H9 (cell line): Measurements from ENCODE around the gene DUSP10. TPM values are rescaled to one million over a fixed set of nuclear protein-coding genes. Genes with fewer than 3 reads are reported as not detected.

Experiments
- DNase-seq: peaks from one replicate; pipeline ENCODE4 v3.0.0-alpha.2; 2017
- H2AFZ ChIP-seq: one replicate; pipeline ENCODE4 v1.6.1; 2013; ENCODE audit warnings: mild to moderate bottlenecking, low read length, control low read depth, moderate library complexity
- H2AK5ac ChIP-seq: 2 replicates; pipeline ENCODE4 v1.6.1; 2013; ENCODE audit warnings: low read length, control low read depth, mixed read lengths; ENCODE audit not compliant: insufficient read length
- H2BK120ac ChIP-seq: one replicate; pipeline ENCODE4 v1.6.1; 2013; ENCODE audit warnings: low read depth, mild to moderate bottlenecking, low read length, control low read depth, inconsistent platforms; ENCODE audit not compliant: poor library complexity, severe bottlenecking
- H2BK12ac ChIP-seq: 2 replicates; pipeline ENCODE4 v1.6.1; 2013; ENCODE audit warnings: low read length, control low read depth, mixed read lengths, low read depth; ENCODE audit not compliant: insufficient read length
- H2BK15ac ChIP-seq: 2 replicates; pipeline ENCODE4 v1.6.1; 2013; ENCODE audit warnings: low read depth, low read length, control low read depth
- H2BK20ac ChIP-seq: one replicate; pipeline ENCODE4 v1.6.1; 2013; ENCODE audit warnings: low read depth, mild to moderate bottlenecking, low read length, control low read depth, inconsistent platforms; ENCODE audit not compliant: poor library complexity, severe bottlenecking
- H2BK5ac ChIP-seq: 2 replicates; pipeline ENCODE4 v1.6.1; 2013; ENCODE audit warnings: low read length, control low read depth, mixed read lengths; ENCODE audit not compliant: insufficient read length
- H3K14ac ChIP-seq: 2 replicates; pipeline ENCODE4 v1.6.1; 2013; ENCODE audit warnings: low read length, control low read depth; ENCODE audit not compliant: insufficient read depth
- H3K18ac ChIP-seq: 2 replicates; pipeline ENCODE4 v1.6.1; 2013; ENCODE audit warnings: low read depth, mild to moderate bottlenecking, mixed read lengths, low read length, control low read depth; ENCODE audit not compliant: insufficient read length
- H3K23ac ChIP-seq: 2 replicates; pipeline ENCODE4 v1.6.1; 2013; ENCODE audit warnings: low read length, control low read depth, mixed read lengths, low read depth; ENCODE audit not compliant: insufficient read length
- H3K23me2 ChIP-seq: 2 replicates; pipeline ENCODE4 v1.6.1; 2013; ENCODE audit warnings: low read depth, mild to moderate bottlenecking, mixed read lengths, low read length, control low read depth; ENCODE audit not compliant: insufficient read length, poor library complexity, severe bottlenecking
- H3K27ac ChIP-seq: 2 replicates; pipeline ENCODE4 v1.5.1; 2013; ENCODE audit warnings: low read length, control low read depth, mixed read lengths, low read depth; ENCODE audit not compliant: insufficient read length
- H3K27me3 ChIP-seq: 2 replicates; pipeline ENCODE4 v1.6.1; 2013; ENCODE audit warnings: low read length, control low read depth, inconsistent platforms; ENCODE audit not compliant: insufficient read depth
- H3K4ac ChIP-seq: 2 replicates; pipeline ENCODE4 v1.6.1; 2013; ENCODE audit warnings: low read depth, mild to moderate bottlenecking, control low read depth, inconsistent platforms, low read length, moderate library complexity
- H3K4me1 ChIP-seq: 2 replicates; pipeline ENCODE4 v1.6.1; 2013; ENCODE audit warnings: low read length, control low read depth, inconsistent platforms; ENCODE audit not compliant: insufficient read depth
- H3K4me2 ChIP-seq: 2 replicates; pipeline ENCODE4 v1.6.1; 2013; ENCODE audit warnings: low read length, control low read depth, mixed read lengths; ENCODE audit not compliant: insufficient read length, insufficient read depth
- H3K56ac ChIP-seq: 2 replicates; pipeline ENCODE4 v1.6.1; 2013; ENCODE audit warnings: low read depth, mild to moderate bottlenecking, mixed read lengths, low read length, control low read depth; ENCODE audit not compliant: insufficient read length
- H3K79me1 ChIP-seq: 2 replicates; pipeline ENCODE4 v1.6.1; 2013; ENCODE audit warnings: low read depth, mild to moderate bottlenecking, moderate library complexity, low read length, control low read depth, inconsistent platforms; ENCODE audit not compliant: insufficient read depth, poor library complexity, severe bottlenecking
- H3K79me2 ChIP-seq: 2 replicates; pipeline ENCODE4 v1.6.1; 2013; ENCODE audit warnings: low read length, control low read depth, inconsistent platforms; ENCODE audit not compliant: insufficient read depth
- H3K9ac ChIP-seq: 2 replicates; pipeline ENCODE4 v1.6.1; 2013; ENCODE audit warnings: low read length, control low read depth, mixed read lengths; ENCODE audit not compliant: insufficient read length; ENCODE audit errors: extremely low read depth
- H3K9me3 ChIP-seq: one replicate; pipeline ENCODE4 v1.6.1; 2013; ENCODE audit warnings: low read depth, low read length, inconsistent platforms; ENCODE audit not compliant: control insufficient read depth
- H3T11ph ChIP-seq: one replicate; pipeline ENCODE4 v1.6.1; 2013; ENCODE audit warnings: mild to moderate bottlenecking, low read length, control low read depth, inconsistent platforms
- H4K20me1 ChIP-seq: one replicate; pipeline ENCODE4 v1.6.1; 2013; ENCODE audit not compliant: control insufficient read depth, insufficient read length, insufficient read depth
- H4K5ac ChIP-seq: 2 replicates; pipeline ENCODE4 v1.6.1; 2013; ENCODE audit warnings: low read depth, mild to moderate bottlenecking, mixed read lengths, low read length, control low read depth; ENCODE audit not compliant: insufficient read length
- H4K8ac ChIP-seq: replicated peaks from 2 replicates; pipeline ENCODE4 v1.6.1; 2013; ENCODE audit warnings: low read length, control low read depth, mixed read lengths, low read depth; ENCODE audit not compliant: insufficient read length
- H4K91ac ChIP-seq: 2 replicates; pipeline ENCODE4 v1.6.1; 2013; ENCODE audit warnings: low read depth, mild to moderate bottlenecking, moderate library complexity, mixed read lengths, low read length, control low read depth; ENCODE audit not compliant: insufficient read length
- H3K27ac Mint-ChIP-seq, 3 experiments: 2 replicates in 2 of 3; 3 replicates in 1 of 3; pipeline ENCODE4 v1.8.0; 2020 to 2021; ENCODE audit warnings: mixed read lengths in 3 of 3, mild to moderate bottlenecking in 1 of 3, moderate library complexity in 1 of 3
- H3K27me3 Mint-ChIP-seq: 2 replicates; pipeline ENCODE4 v1.8.0; 2021; ENCODE audit warnings: low read depth, mild to moderate bottlenecking, moderate library complexity, mixed read lengths
- H3K36me3 Mint-ChIP-seq, 3 experiments: 2 replicates in 2 of 3; 3 replicates in 1 of 3; pipeline ENCODE4 v1.8.0; 2020 to 2021; ENCODE audit warnings: low read depth in 3 of 3, mixed read lengths in 3 of 3; ENCODE audit not compliant: insufficient read depth in 1 of 3
- H3K4me1 Mint-ChIP-seq, 2 experiments: 2 replicates each; pipeline ENCODE4 v1.8.0; 2020; ENCODE audit warnings: mixed read lengths in 2 of 2
- H3K4me3 Mint-ChIP-seq, 2 experiments: 2 replicates in 1 of 2; 3 replicates in 1 of 2; pipeline ENCODE4 v1.8.0; 2020 to 2021; ENCODE audit warnings: mild to moderate bottlenecking in 2 of 2, mixed read lengths in 2 of 2, moderate library complexity in 1 of 2
- H3K9me3 Mint-ChIP-seq, 2 experiments: 2 replicates in 1 of 2; 3 replicates in 1 of 2; pipeline ENCODE4 v1.8.0; 2020; ENCODE audit warnings: mild to moderate bottlenecking in 2 of 2, mixed read lengths in 2 of 2, moderate library complexity in 1 of 2
- CTCF ChIP-seq: fragments of 200-600 bp; sonication (generic); conservative IDR thresholded peaks from 3 replicates; pipeline ENCODE4 v1.8.0; 2021; ENCODE audit warnings: antibody characterized with exemption, mild to moderate bottlenecking
- WGBS: extraction: QIAGEN DNeasy Blood & Tissue Kit; methylation state at CpG from one replicate; pipeline ENCODE4 v1.1.7; 2013; ENCODE audit warnings: missing lambda C conversion rate, low lambda C conversion rate, mixed read lengths; ENCODE audit not compliant: insufficient read length; ENCODE audit errors: extremely low coverage; 5-methylcytosine and 5-hydroxymethylcytosine counted together
- total RNA-seq: library from RNA; stranded (reverse); gene quantifications from 2 replicates; pipeline ENCODE4 v1.2.1, GENCODE V29; 2021

DUSP10 gene
- total RNA-seq, 1 experiment from 2014 or later, result 2.0 TPM

DNA sequence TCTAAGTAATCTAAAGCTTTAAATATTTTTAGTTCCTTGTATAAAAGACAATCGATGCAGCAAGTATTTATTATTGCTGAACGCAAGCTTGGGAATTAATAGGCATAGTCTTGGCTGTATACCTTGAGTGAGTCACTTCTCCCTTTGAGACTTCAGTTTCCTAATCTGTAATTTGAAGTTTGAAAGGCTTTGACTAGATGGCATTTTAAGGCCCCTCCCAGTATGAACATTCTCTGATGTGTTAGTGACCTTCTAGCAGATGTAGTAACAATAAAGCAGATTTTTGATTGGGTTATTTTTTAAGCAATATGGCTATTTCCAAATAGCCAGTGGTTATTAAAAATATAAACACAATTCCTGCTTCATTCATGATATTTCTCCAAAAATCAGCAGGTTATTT, 58.2 kb downstream of the DUSP10 start:
- no peak overlapping the region for H3K4ac ChIP-seq
- peaks cover 8 to 9% of the 10 kb centered on the region in 2 experiments for H3K9me3 Mint-ChIP-seq
- H4K20me1 ChIP-seq, result no peaks in the 10 kb centered on the region
- no peak overlapping the region for H3K56ac ChIP-seq
- DNase-seq, result no peak
- no peaks in the 10 kb centered on the region for H3K27me3 Mint-ChIP-seq
- no peak overlapping the region for H3K4me3 Mint-ChIP-seq
- H3K79me1 ChIP-seq, result no peaks in the 10 kb centered on the region
- no peak overlapping the region for H2BK12ac ChIP-seq
- H3K4me1 Mint-ChIP-seq, result peaks cover 3 to 7% of the 10 kb centered on the region in 2 experiments; a peak in 2 of 4 replicates
- no peak overlapping the region for H4K91ac ChIP-seq
- H4K8ac ChIP-seq, result no peak overlapping the region
- H2BK5ac ChIP-seq, result no peak overlapping the region
- H3K23ac ChIP-seq, result no peak overlapping the region
- H3K27me3 ChIP-seq, result no peaks in the 10 kb centered on the region
- H3K9me3 ChIP-seq, result no peaks in the 10 kb centered on the region
- WGBS, result no CpG with 5 or more reads among the region's 2 CpGs
- TF ChIP-seq CTCF, result no peak
- H2BK120ac ChIP-seq, result no peak overlapping the region
- H3K79me2 ChIP-seq, result no peaks in the 10 kb centered on the region
- no peaks in the 10 kb centered on the region for H3K4me1 ChIP-seq
- no peak overlapping the region for H3K14ac ChIP-seq
- H2BK20ac ChIP-seq, result no peak overlapping the region
- H3K36me3 Mint-ChIP-seq, result peaks cover 0 to 10% (median 7%) of the 10 kb centered on the region in 3 experiments; a peak in 3 of 7 replicates
- no peak overlapping the region for H3K27ac ChIP-seq
- no peaks in the 10 kb centered on the region for H3K23me2 ChIP-seq
- no peak overlapping the region for H3K27ac Mint-ChIP-seq
- H3T11ph ChIP-seq, result no peak overlapping the region
- no peak overlapping the region for H4K5ac ChIP-seq
- H3K9ac ChIP-seq, result no peak overlapping the region
- H2AK5ac ChIP-seq, result no peak overlapping the region
- H2AFZ ChIP-seq, result no peak overlapping the region
- H3K18ac ChIP-seq, result no peak overlapping the region
- H2BK15ac ChIP-seq, result no peak overlapping the region
- no peak overlapping the region for H3K4me2 ChIP-seq
